GM19351 (cell line): ENCODE data around the gene SETD7.

ENCODE experiments used
- ATAC-seq: cut with Tn5 transposase; IDR thresholded peaks from one replicate; pipeline ENCODE4 v1.9.1; 2021; ENCODE audit warnings: mild to moderate bottlenecking, moderate library complexity; ENCODE audit not compliant: unreplicated experiment

Gene SETD7

DNA sequence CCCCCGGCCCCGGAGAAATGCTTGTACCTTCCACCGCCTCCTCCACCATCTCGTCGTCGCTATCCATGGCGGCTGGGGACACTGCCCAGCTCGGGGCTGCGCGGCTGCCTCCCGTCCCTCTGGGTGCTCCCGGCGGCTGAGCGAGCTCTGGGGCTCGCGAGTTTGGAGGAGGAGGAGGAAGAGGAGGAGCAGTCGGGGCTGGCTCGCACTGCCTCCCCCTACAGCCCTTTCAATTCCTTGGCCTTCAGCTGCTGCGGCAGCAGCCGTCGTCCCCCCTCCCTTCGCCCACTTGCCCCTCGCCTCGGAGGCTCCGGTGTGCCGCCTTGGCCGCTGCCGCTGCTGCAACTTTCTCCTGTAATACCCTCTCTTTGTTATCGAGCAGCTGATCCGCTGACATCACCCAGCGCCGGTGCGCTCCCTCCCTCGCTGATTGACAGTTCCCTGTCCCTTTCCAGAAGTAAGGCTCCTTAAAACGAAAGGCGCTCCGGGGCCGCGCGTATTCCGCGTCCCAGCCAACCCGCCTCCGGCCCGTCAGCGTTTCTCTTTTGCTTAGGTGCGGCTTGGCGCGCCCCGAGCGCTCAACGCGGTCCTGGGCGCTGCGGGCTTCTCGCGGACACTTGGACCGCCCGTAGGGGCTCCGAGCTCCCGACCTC, at the start of gene SETD7:
TSS of gene SETD7 (minus strand) at position 149 of the 653 bp plus-strand sequence. CDS start at position 67, 82 bp downstream.
- peak; percentile 40 for ATAC-seq

DNA sequence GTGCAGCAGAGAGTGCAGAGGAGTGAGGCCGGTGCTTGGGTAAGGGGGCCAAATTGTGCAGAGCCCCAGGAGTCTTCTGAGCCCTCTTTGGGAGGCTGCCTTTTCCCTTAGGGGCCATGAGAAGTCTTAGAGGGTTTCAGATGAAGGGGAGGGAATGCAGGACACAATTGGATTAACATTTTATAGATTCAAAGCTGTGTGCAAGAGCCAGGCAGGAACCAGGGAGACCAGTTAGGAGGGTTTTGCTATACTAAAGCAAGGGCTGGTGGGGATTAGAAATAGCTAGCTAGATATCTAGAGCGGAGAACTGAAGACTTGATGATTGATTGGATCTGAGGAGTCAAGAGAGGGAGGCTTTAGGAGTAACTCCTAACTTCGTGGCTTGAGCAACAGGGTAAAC, 49.5 kb upstream of the SETD7 start:
- ATAC-seq: no peak

DNA sequence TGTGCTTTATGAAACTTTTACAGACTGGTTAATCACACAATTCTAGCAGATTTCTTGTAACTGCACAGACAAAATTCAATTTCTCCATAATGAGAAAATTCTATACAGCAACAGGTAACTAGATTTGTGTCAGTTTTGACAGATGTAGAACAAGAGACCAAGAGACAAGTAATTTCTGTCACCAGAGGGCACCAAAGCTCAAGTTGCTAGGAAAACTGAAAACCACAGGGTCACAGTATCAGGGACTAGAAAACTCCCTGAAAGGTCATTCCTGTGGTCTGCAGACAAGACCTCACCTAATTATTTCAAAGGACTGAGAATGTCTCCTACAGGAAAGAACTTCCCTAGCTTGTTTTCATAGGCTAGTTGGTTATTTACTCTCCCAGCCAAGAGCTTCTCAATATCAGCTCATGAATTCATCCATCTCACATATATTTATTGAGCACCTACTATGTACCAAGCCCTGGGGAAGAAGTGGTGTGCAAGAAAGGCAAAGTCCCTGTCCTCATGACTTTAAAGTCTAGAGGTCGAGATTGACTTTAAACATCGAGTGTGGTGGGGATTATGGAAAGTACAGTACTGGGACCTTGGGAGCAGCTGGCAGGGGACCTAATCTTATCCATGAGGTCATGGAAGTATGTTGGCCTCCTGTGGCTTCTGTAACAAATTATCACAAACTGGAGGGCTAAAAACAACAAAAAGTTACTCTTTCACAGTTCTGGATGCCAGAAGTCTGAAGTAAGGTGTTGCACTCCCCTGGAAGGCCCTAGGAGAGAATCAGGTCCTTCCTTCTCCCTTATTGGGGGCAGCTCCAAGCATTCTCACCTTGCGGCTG, 47.8 kb upstream of the SETD7 start:
- no peak for ATAC-seq

DNA sequence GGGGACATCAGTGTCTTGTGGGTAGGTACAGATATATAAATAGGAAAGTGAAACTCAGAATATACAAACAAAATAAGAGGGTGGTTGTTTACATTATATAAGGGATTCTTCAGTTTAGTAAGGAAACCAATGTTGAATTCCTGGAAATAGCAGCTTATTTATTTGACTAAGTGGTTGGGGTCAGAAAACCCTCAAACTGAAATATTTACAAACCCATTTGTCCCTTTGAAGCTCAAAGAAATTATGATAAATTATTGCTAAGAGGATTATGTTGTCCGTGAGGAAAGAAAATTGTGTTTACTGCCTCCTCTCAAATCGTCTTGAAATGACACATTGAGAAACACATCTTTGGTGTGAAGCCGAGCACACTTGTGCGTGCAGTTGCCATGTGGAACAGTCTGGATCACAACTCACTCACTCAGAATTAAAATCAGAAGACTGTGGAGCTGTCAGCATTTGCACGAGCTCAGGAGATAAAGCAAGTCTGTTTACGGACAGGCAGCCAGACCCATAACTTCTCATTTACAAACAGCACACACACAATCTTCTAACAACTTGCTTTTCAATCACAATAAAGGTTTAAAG, 46.8 kb upstream of the SETD7 start:
- ATAC-seq: no peak

DNA sequence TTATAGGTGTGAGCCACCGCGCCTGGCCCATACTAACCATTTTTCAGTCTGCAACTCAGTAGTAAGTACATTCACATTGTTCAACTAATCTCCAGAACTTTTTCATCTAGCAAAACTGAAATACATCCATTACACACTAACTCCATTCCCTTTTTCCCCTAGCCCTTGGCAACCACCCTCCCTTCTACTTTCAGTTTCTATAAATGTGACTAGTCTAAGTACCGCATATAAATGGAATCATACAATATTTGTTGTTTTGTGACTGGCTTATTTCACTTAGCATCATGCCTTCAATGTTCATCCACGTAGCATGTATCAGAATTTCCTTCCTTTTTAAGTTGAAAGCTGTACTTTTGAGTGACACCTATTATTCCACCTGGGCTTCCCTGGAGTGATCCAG, 44.6 kb upstream of the SETD7 start:
- ATAC-seq: no peak

DNA sequence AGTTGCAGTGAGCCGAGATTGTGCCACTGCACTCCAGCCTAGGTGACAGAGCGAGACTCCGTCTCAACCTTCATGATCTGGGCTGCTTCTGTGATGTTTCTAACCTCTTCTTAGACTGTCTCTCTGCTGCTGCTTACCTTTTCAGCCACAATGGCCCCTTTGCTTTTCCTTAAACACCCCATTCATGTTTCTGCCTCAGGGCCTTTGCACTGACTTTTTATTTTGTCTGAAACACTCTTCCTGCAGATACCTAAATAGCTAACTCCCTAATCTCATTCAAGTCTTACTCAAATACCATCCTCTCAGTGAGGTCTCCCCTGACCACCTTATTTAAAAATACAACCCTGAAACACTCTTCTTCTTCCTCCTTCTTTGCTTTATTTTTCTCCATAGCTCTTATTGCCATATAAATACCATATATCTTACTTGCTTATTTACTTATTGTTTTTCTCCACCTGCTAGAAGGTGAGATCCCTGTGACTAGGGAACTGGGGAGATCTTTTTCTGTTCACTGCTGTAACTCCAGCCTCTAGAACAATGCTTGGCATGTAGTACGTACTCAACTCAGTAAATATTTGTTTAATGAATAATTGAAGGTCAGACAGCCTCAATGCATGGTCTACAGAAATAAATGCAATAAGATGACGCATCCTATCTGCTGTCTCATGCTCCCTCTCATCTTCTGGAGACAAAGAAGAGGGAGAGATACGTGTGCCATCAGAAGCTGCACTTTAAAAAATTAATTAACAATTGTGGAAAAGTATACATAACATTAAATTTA, 43.8 kb upstream of the SETD7 start:
- no peak for ATAC-seq

DNA sequence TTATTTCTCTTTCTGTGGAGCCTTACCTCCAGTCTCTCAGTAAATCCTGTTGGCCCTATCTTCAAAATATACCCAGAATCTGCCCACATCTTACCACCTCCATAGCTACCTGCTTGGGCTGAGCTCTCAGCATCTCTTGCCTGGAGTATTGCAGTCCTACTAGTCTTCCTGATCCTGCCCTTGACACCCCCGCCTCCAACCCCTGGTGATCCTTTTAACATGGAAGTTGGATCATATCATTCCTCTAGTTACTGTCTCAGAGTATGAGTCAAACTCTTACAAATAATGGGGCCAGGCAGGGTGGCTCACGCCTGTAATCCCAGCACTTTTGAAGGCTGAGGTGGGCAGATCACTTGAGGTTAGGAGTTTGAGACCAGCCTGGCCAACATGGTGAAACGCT, 43.1 kb upstream of the SETD7 start:
- no peak for ATAC-seq

DNA sequence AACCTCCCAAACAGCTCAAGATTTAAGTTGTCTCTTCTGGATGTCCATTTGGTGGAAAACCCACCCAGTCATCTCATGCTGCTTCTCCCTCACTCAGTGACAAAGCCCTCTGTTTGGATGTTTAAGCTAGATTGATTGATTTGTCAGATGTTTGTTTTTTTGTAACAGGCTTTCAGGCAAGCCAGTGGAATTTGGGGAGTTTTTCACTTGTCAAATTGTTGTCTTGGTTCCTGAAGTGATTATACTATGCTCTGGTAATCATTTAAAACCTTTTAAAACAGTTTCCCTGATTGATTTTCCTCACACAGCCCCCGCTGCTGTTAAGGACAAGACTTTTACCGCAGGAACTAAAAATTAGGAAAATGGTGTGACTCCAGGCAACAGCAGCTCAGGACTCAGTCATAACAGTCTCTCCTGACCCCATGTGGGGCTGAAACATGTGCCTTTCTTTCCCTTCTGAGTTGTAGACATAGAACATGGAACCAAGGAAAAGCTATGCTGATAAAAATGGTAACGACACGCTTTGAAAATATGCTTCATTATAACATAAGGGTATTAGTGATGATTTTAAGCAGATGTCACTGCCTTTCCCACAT, 40.8 kb upstream of the SETD7 start:
- no peak for ATAC-seq

DNA sequence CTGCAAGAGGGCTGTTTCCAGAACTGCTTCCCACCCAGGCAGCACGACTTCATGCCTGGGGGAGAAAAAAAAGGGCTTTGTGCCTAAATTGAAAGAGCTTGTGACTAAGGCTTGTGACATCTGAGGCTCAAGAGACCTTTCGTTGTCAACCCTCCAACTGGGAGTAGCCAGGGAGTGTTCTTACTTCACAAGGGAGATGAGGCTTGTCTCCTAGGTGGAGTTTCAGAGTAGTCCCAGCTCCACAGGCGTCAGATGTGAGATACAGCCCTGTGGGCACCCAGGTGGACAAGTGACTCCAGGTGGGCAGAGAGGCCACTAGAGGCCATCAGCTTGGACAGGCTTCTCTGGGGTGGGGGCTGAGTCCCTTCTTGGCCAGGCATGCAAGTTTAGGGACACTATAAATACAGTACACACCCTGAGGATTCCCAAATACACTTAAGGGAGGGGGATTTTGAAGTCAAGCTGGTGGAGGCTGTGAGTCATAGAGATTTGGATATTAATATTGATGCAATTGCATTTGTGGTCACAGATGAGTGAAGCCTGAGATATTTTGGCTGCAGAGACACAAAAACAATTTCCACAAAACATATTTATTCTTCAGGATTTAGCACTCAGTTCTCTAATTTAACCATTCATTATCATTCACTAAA, 40.1 kb upstream of the SETD7 start:
- no peak for ATAC-seq

DNA sequence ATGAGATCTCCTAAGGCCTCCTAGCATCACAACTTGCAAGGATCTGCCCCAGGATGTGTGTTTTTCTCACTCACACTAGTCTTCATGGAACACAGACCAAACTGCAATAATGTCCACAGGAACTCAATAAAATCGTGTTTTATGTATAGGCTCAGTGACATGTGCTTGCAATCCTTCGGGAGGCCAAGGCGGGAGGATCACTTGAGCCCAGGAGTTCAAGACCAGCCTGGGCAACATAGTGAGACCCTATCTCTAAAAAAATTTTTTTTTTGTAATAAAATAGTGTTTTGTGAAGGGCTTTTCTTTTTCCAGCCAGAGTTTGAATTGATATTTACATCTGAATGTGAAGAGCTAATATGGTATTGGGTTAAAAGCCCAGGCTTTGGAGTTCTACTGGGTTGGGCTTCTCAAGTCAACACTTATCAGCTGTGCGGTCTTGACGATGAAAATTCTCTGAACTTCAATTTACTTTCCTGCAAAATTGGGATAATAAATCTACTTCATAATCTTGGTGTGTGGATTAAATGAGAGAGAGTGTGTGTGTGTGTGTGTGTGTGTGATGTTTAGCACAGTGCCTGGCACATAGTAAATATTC, 38.7 kb upstream of the SETD7 start:
- no peak for ATAC-seq

DNA sequence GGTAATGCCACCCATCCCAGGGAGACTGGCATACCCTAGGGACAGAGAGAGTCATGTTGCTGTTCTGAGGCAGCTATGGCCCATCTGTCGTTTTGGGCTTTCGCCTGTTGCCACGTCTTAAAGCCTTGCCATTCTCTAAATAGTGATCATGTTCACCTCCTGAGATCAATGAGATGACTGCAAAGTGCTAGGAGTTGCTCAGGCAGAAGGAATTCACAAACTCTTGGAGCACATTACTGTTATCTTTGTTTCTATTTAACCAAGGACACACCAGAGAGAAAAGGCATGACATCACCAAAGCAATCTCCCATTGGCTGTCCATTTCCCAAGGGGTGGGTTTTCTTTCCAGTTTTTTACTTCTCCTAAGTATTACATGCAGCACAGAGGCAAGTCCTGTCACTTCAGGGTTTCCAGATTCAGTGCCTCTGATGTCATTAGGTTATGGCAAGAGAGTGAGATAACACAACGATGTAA, 37.1 kb upstream of the SETD7 start:
- ATAC-seq: no peak

DNA sequence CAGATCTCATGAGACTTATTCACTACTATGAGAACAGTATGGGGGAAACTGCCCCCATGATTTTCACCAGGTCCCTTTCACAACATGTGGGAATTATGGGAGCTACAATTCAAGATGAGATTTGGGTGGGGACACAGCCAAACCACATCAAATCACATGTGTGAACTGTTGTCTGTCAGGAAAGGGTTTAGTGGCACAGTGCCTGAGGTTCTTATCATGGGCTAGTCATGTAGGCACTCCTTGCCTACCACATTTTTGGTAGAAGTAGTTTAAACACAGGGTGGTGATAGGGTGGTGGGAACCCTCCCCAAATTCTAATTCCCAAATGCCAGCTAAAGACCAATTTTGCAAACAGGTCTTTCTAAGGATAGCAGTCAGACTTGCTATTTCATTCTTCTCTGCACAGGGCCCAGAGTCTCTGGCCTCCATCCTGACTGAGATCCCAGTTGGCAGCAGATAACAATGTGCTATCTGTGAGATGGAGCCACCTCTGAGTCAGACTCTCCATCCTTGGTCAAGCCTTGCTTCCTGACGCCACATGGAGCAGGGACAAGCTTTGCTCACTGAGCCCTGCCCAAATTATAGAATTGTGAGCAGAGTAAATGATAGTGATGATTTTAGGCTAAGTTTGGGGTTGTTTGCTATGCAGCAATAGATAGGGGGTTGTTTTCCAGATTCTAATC, 33.5 kb upstream of the SETD7 start:
- no peak for ATAC-seq

DNA sequence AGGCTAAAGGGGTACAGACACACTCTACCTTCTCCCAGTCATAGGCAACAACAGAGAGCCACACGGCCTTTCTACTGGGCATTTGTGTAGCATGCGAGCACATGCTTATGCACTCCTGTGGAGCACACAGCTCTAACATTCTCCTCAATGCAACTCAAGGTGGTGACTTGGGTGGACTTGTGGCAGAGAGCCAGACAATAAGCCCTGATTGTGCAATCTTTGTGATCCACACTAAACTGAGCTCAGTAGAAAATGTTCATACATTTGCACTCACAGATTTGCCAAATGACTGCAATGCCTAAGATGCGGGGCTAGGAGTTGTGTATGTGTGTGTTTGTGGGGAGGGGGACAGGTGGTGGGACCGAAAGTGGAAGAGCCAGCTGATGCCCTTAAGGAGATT, 31.4 kb upstream of the SETD7 start:
- ATAC-seq: no peak

DNA sequence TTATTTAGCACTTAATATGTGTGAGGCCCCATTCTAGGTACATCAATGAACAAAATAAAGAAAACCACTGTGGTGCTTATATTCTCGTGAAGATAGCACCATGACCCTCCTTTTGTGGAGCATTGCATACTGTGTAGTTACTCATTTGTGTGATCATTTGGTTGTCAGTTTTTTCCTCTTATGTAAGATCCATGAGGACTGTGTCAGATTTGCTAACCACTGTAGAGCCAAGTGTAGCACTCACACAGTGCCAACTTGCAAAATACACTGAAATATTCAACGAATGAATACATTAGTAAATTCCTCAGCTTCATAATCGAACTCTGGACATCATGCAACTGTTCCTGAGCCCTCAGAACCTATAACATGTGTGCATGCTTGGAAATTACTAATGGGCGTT, 29.5 kb upstream of the SETD7 start:
- ATAC-seq: no peak

DNA sequence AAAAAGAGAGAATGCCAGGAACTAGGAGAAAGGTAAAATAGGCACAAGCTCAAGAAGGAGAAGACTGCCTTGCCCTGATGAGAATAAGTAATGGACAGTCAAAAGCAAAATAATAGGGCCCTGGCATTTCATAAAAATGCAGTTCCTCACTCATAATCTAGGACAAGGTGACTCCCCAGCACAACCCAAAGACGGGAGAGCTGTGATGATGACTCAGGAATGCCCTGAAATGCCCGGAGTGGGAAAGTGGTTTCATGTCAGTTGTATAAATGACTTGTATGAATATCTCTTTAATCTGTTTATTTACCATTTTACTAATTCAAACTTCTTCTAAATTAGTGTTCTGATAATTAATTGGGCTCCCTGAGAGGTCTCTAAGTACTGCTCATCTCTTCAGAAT, 28.8 kb upstream of the SETD7 start:
- no peak for ATAC-seq

DNA sequence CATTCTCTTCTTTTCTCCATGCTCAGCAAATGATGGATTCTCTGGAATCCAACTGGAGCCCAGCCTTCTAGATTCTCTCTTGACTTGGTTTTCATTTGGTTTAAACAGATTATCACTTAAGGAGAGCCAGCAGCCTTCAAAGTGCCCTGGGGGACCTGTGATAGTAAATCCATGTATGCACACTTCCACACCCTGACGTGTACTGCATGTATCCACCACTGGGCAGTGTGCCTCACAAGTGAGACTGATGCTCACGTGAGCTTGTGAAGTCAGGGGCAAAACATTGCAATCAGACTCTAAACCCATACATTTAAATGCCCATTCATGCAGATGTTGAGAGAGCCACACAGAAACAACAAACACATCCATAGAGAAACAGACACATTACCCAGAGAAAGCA, 28.0 kb upstream of the SETD7 start:
- ATAC-seq: no peak

DNA sequence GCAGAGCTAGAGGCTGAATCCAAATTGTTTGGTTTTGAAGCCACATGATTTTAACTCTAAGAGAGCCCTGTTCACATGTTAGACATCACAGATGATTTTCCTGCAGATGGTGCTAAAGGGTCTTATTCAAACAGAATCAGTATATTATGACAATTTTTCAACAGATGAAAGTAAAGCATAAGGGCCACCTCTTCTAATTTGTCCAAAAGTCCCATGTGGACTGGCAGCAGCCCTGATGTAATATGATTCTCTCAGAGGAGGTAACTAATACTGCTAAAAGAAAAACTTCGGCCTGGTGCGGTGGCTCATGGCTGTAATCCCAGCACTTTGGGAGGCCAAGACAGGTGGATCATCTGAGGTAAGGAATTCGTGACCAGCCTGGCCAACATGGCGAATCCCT, 26.0 kb upstream of the SETD7 start:
- ATAC-seq: no peak

DNA sequence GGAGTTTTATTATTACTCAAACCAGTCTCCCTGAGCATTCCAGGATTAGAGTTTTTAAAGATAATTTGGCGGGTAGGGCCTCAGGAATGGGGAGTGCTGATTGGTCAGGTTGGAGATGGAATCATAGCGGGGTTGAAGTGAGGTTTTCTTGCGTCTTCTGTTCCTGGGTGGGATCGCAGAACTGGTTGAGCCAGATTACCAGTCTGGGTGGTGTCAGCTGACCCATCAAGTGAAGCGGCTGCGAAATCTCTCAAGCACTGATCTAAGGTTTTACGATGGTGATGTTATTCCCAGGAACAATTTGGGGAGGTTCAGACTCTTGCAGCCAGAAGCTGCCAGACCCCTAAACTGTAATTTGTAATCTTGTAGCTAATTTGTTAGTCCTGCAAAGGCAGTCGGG, 25.1 kb upstream of the SETD7 start:
- ATAC-seq: no peak

DNA sequence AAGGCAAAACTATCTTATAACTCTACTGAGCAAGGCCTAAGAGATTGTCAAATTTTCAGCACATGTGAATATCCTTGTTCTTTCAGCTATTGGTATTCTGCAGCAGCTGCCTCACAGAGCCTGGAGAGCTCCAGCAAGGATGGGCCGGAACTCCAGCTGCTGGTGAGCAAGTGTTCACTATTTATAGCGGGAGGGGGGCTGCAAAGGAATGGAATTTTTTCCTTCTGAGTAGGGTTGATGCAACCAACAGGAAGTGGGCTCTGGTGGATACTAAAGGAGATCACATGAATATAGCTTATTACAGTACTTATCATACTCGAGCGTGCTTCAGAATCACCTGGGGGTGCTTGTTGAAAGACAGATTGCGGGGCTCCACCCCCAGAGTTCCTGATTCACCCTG, 20.2 kb upstream of the SETD7 start:
- ATAC-seq: no peak
